CD4-positive, alpha-beta T cell treated with Interleukin-17A for 4 hours (primary cell): ENCODE measurements around the gene MGST2.

ENCODE experiments used
- DNase-seq: peaks from one replicate; pipeline ENCODE4 v3.0.0-alpha.2; 2020; ENCODE audit warnings: mixed read lengths

Gene MGST2

DNA sequence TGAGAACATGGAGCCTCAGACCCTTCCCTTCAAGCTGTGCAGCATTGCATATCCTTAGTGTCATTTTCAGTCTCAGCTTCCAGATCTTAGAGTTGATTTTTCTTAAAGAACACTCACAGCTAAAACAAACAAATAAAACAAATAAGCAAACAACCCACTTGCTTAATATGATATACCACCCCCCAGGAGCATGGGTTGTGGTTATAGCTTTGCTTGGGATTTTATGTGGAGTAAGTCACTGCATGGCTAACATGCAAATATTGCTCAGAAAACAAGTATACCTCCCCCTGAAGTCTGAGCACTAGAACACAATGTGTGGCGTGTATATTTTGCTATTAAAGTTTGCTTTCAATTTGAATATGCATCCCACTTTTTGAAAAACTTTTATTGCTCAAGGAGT is 78.6 kb downstream of the MGST2 start:
- no peak for DNase-seq

DNA sequence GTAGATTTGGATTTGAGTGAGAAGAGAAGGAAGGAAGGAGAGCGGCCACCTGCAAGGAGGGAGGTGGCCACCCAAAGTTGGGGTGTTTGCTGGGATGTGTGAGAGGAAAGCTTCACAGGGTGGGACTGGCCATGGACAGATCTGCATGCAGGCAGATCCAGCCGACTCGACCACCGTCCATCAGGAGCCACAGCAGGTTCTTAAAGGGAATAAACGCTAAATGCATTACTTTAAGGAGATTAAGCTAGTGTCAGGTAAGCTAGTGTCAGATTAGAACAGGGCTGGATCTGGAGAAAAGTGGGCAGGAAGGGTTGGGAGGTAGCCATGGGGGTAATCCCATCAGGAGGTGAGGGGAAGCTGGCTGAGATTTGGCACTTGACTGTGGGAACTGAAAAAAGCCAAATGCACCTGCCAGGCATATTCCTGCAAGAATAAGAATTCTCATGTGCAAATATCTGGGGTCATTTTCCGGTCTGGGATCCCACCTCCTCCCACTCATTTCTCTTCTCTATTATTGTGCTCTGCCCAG is 79.6 kb downstream of the MGST2 start:
- no peak for DNase-seq

DNA sequence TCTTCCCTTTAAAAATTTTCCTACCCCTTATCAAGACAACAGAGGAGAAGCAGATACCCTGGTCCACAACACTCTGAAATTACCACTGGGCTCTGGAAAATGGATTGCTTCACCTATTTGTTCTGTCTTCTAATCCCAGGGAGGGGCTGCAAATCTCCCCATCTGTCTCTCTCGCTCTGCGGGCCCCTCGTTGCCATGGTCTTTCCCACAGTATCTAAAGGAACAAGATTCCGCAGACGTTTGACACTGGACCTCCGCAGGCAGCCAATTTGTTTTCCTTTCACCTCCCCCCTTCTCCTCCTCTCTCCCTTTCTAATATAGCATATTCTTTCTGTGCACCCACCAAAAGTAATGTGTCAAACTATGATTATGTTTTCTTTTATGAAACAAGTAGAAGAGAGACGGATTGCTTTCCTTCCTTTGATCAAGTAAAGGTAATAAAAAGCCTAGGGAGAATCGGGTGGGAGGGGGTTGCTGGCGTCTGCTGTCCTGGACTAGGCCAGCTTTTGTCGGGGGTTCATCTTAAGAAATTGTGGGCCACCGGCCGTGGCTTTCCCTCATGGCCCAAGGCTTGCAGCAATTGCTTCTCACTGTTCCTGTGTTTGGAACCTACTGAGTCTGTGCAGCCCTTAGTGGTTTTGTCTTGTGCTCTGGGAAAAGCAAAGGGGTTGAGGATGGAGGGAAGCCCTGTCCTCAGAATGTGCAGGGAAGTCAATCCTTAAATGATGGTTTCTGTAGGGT is 81.0 kb downstream of the MGST2 start:
- DNase-seq = no peak

DNA sequence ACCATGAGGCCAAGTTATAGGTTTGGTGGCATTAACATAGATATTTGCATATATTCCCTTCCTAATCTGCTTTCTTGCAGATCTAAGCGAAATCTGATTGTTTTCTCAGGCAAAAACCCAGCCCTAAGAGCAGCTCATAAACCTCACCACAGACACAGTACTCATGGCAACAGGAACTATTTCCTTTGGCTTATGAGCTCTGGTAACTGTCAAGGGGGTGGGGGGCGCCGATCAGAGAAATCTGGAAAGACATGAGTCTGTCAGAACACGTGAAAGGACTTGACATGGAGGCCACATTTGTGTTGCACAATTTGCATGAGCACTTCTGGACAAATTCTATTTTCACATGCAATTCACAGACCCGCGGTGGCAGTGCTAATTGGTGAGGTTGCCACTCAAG is 83.7 kb downstream of the MGST2 start:
- no peak for DNase-seq

DNA sequence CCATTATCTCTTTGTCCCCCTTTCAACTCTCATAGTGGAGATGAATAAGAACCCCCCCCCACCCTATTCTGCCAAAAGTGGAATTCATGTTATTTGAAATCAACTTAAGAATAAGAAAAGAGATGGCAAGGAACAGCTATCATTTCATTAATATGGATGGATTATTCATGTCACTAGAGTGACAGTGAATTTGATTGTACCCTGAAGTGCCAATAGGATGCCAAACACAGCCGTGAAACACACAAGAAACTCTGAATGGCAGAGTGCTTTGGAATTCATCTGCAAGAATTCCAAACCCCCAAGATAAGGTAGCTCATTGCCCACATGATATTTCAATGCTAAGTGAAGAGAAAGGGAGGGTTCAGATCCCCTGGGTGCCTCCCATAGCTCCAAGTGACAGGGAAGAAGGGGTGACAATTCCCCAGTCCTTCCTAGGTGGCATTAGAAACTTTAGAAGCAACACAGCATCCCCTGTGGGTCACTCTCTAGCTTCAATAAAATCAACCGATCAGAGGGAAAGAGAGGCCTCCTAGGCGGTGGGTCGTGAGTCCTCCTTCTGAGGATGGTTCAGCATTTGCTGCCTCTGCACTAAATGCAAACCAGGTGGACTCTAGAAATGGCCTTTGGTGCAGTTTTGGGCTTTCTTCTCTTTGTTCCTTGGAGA is 84.3 kb downstream of the MGST2 start:
- no peak for DNase-seq

DNA sequence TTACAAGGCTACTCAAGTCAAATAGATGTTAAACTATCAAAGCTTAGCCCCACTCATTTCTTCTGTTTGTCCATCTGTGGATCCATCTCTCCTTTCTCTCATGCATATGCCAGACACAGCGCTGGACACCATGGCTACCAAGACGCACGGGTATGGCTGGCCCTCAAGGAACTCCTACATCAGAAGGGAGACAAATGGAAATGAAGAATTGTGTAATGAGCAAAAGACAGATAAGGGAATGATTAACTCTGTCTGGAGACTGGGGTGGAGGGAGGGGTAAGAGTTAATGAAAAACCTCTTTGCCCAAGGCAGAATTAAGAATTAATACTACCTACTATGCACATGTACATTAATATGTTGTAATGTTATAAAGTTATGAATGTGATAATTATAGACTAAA is 88.1 kb downstream of the MGST2 start:
- DNase-seq = no peak
